Astrocyte (in vitro differentiated cells and primary cell): ENCODE results near the gene SGMS2. TPM values are rescaled to one million over a fixed set of nuclear protein-coding genes. Genes with fewer than 3 reads are reported as not detected.

ENCODE experiments used
- DNase-seq: peaks from one replicate; pipeline ENCODE4 v3.0.0-alpha.2; 2010; ENCODE audit warnings: low read depth
- FAIRE-seq: peaks from 2 replicates; lab custom pipeline; 2011; peaks lifted over from hg19 to GRCh38; lab: Jason Lieb, UNC
- H2AFZ ChIP-seq: 2 replicates; pipeline ENCODE4 v1.6.0; 2012; ENCODE audit warnings: low read depth, low read length, inconsistent platforms
- H3K27ac ChIP-seq: 2 replicates; pipeline ENCODE4 v1.5.1; 2011; ENCODE audit warnings: low read depth, low read length, inconsistent platforms
- H3K27me3 ChIP-seq: 2 replicates; pipeline ENCODE4 v1.6.0; 2011; ENCODE audit warnings: low read length, inconsistent platforms; ENCODE audit not compliant: insufficient read depth
- H3K36me3 ChIP-seq: 2 replicates; pipeline ENCODE4 v1.5.1; 2011; ENCODE audit warnings: low read length, inconsistent platforms; ENCODE audit not compliant: insufficient read depth
- H3K4me1 ChIP-seq: 2 replicates; pipeline ENCODE4 v1.5.1; 2011; ENCODE audit warnings: low read length, inconsistent platforms; ENCODE audit not compliant: insufficient read depth
- H3K4me2 ChIP-seq: 2 replicates; pipeline ENCODE4 v1.6.0; 2012; ENCODE audit warnings: low read length, inconsistent platforms
- H3K4me3 ChIP-seq: 2 replicates; pipeline ENCODE4 v1.5.1; 2011; ENCODE audit warnings: low read depth, mild to moderate bottlenecking, low read length, inconsistent platforms; ENCODE audit not compliant: insufficient read depth
- H3K79me2 ChIP-seq: 2 replicates; pipeline ENCODE4 v1.6.0; 2012; ENCODE audit warnings: mild to moderate bottlenecking, low read length, inconsistent platforms; ENCODE audit not compliant: insufficient read depth
- H3K9ac ChIP-seq: 2 replicates; pipeline ENCODE4 v1.6.0; 2012; ENCODE audit warnings: mild to moderate bottlenecking, low read length, inconsistent platforms
- H3K9me3 ChIP-seq: 2 replicates; pipeline ENCODE4 v1.5.1; 2012; ENCODE audit warnings: low read depth, mild to moderate bottlenecking, low read length, inconsistent platforms; ENCODE audit not compliant: insufficient read depth
- H4K20me1 ChIP-seq: 2 replicates; pipeline ENCODE4 v1.6.0; 2012; ENCODE audit warnings: low read length, inconsistent platforms; ENCODE audit not compliant: insufficient read depth
- H3K27ac Mint-ChIP-seq: one replicate; pipeline ENCODE4 v1.8.0; 2021; ENCODE audit warnings: mild to moderate bottlenecking, mixed read lengths; ENCODE audit not compliant: unreplicated experiment
- H3K27me3 Mint-ChIP-seq: one replicate; pipeline ENCODE4 v1.8.0; 2021; ENCODE audit warnings: low read depth, mixed read lengths; ENCODE audit not compliant: unreplicated experiment
- H3K36me3 Mint-ChIP-seq: one replicate; pipeline ENCODE4 v1.8.0; 2021; ENCODE audit warnings: low read depth, mixed read lengths; ENCODE audit not compliant: unreplicated experiment
- H3K4me1 Mint-ChIP-seq: one replicate; pipeline ENCODE4 v1.8.0; 2021; ENCODE audit warnings: low read depth, mixed read lengths; ENCODE audit not compliant: unreplicated experiment
- H3K4me3 Mint-ChIP-seq: one replicate; pipeline ENCODE4 v1.8.0; 2021; ENCODE audit warnings: mild to moderate bottlenecking, moderate library complexity, mixed read lengths; ENCODE audit not compliant: unreplicated experiment
- H3K9me3 Mint-ChIP-seq: one replicate; pipeline ENCODE4 v1.8.0; 2021; ENCODE audit warnings: mild to moderate bottlenecking, mixed read lengths; ENCODE audit not compliant: unreplicated experiment
- EZH2 ChIP-seq: IDR thresholded peaks from 2 replicates; pipeline ENCODE4 v1.6.1; 2012; ENCODE audit warnings: mild to moderate bottlenecking, low read length, inconsistent platforms; ENCODE audit not compliant: insufficient read depth
- total RNA-seq: library from RNA; stranded (reverse); gene quantifications from 2 replicates; pipeline ENCODE4 v1.2.1, GENCODE V29; 2021
- TF ChIP-seq, protein P1 (sequence below): IDR thresholded peaks from 2 replicates; pipeline ENCODE4 v1.5.1; 2011; ENCODE audit warnings: low read depth, mild to moderate bottlenecking, inconsistent platforms, low read length, moderate library complexity; ENCODE audit not compliant: insufficient read depth

The SGMS2 gene
- total RNA-seq, 1 donor from 2014 or later: 48.1 TPM

DNA sequence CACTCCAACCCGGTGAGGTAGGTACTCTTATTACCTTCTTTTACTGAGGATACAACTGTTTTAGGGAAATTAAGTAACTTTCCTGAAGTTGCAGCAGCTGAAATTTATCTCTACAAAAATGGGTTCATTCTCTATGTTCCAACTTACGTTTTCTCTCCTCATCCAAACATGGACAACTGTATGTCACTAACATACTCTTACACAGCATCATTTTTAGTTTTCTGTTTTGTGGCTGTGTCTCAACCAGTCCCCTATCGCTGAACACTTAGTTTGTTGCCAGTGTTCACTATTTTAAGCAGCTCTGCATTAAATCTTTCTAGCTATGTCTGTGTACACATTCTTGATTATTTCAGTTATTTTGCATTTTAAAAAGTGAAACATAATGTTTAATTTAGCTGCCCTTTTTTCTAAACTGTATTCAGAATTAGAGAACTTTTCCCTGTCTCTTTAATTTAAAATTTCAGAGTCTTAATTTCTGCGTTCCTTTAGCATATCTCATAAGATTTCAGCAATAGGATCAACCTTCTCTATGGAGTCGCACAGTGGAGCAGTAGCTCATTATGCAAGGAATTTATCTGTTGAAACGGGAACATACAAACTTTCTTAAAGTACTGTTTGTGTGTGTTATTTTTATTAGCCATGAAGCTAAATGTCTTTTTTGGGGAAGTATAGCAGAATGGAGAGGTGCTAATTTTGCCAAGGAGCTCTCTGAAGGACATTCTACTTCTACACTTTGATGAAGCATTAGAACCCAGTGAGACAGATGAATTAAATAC is 3.8 kb downstream of the SGMS2 start:
- no peak for FAIRE-seq

DNA sequence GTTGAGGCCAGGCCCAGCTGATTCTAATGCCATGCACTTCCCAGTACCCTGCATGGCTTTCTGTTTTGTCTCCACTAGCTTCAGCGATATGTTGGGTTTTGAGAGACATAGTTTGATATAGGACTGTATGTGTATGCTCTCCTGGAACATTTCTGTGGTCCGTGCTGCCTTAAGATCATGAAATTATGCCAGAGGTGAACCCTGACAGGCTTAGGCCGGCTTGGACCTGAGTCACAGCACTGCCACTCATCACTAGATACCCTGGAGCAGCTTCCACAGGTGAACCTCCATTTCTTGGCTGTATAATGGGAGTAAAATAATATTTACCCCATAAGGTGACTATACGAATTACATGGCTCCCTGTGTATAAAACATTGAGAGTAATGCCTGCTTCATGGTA is 6.4 kb downstream of the SGMS2 start:
- Histone ChIP-seq H3K9ac (no peak overlapping the region), H3K4me3 (no peak overlapping the region), H3K36me3 (no peaks in the 10 kb centered on the region), H2AFZ (no peak overlapping the region), H3K9me3 (no peaks in the 10 kb centered on the region), H3K27me3 (no peaks in the 10 kb centered on the region), H3K27ac (no peak overlapping the region), H3K4me1 (peaks cover 3% of the 10 kb centered on the region), H3K4me2 (no peak overlapping the region), H3K79me2 (peaks cover 81% of the 10 kb centered on the region), H4K20me1 (peaks cover 53% of the 10 kb centered on the region)
- no peak overlapping the region for H3K27ac Mint-ChIP-seq
- H3K9me3 Mint-ChIP-seq: peaks cover 4% of the 10 kb centered on the region
- TF ChIP-seq, protein P1, sequence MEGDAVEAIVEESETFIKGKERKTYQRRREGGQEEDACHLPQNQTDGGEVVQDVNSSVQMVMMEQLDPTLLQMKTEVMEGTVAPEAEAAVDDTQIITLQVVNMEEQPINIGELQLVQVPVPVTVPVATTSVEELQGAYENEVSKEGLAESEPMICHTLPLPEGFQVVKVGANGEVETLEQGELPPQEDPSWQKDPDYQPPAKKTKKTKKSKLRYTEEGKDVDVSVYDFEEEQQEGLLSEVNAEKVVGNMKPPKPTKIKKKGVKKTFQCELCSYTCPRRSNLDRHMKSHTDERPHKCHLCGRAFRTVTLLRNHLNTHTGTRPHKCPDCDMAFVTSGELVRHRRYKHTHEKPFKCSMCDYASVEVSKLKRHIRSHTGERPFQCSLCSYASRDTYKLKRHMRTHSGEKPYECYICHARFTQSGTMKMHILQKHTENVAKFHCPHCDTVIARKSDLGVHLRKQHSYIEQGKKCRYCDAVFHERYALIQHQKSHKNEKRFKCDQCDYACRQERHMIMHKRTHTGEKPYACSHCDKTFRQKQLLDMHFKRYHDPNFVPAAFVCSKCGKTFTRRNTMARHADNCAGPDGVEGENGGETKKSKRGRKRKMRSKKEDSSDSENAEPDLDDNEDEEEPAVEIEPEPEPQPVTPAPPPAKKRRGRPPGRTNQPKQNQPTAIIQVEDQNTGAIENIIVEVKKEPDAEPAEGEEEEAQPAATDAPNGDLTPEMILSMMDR: no peak
- TF ChIP-seq EZH2: no peak
- H3K4me1 Mint-ChIP-seq: peaks cover 12% of the 10 kb centered on the region
- FAIRE-seq (no peak), DNase-seq (no peak)
- H3K27me3 Mint-ChIP-seq: no peaks in the 10 kb centered on the region
- H3K36me3 Mint-ChIP-seq: peaks cover 7% of the 10 kb centered on the region
- no peak overlapping the region for H3K4me3 Mint-ChIP-seq

More for the DNA sequence above, 3.8 kb downstream of the SGMS2 start:
- Histone ChIP-seq H3K79me2 (peaks cover 72% of the 10 kb centered on the region), H3K27ac (no peak overlapping the region), H4K20me1 (peaks cover 40% of the 10 kb centered on the region), H3K9me3 (no peaks in the 10 kb centered on the region), H3K27me3 (no peaks in the 10 kb centered on the region), H3K4me2 (no peak overlapping the region), H3K4me3 (no peak overlapping the region), H3K9ac (no peak overlapping the region), H2AFZ (no peak overlapping the region), H3K36me3 (no peaks in the 10 kb centered on the region), H3K4me1 (peaks cover 13% of the 10 kb centered on the region)
- Mint-ChIP-seq H3K9me3 (peaks cover 2% of the 10 kb centered on the region), H3K27ac (no peak overlapping the region), H3K4me3 (no peak overlapping the region), H3K27me3 (no peaks in the 10 kb centered on the region), H3K4me1 (peaks cover 12% of the 10 kb centered on the region), H3K36me3 (peaks cover 5% of the 10 kb centered on the region)
- DNase-seq: no peak
- TF ChIP-seq EZH2: no peak
- TF ChIP-seq, protein P1: no peak

DNA sequence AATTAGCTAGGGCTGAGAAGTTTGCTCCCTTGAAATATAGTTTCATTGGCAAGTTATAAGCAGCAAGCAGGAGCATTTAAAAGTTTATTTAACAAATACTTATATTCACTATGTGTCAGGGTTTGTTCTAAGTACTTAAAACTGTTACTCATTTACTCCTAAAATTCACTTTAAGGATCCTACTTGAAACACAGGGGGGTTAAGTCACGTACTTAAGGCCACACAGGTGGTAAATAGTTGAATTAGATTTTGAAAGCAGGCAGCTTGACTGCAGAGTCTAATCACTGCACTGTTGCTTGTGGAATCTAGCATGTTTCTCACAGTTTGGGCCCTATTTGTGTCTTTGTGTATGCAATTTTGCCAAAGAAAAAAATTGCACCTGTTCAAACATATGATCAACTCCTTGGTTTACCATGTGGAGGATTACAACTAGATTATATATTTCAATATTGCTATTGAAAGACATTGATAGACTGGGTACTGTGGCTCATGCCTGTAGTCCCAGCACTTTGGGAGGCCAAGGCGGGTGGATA is 7.6 kb downstream of the SGMS2 start:
- DNase-seq: no peak
- H3K79me2 ChIP-seq: peaks cover 82% of the 10 kb centered on the region
- no peak overlapping the region for H2AFZ ChIP-seq
- H3K4me2 ChIP-seq: no peak overlapping the region
- FAIRE-seq: no peak
- H3K27ac Mint-ChIP-seq: no peak overlapping the region
- no peaks in the 10 kb centered on the region for H3K36me3 ChIP-seq
- H3K27me3 ChIP-seq: no peaks in the 10 kb centered on the region
- no peaks in the 10 kb centered on the region for H3K4me1 ChIP-seq
- no peaks in the 10 kb centered on the region for H3K9me3 ChIP-seq
- H3K4me1 Mint-ChIP-seq: peaks cover 8% of the 10 kb centered on the region
- no peak for TF ChIP-seq EZH2
- TF ChIP-seq, protein P1: no peak
- H3K27ac ChIP-seq: no peak overlapping the region
- H4K20me1 ChIP-seq: peaks cover 60% of the 10 kb centered on the region
- H3K4me3 ChIP-seq: no peak overlapping the region
- H3K36me3 Mint-ChIP-seq: peaks cover 7% of the 10 kb centered on the region
- H3K27me3 Mint-ChIP-seq: no peaks in the 10 kb centered on the region
- no peak overlapping the region for H3K9ac ChIP-seq
- H3K9me3 Mint-ChIP-seq: peaks cover 4% of the 10 kb centered on the region
- no peak overlapping the region for H3K4me3 Mint-ChIP-seq
